KG1 (cell line): ENCODE data around the gene AOC3.

ENCODE experiments used
- DNase-seq: peaks from one replicate; lab custom pipeline; 2025; lab: John Stamatoyannopoulos, UW

AOC3 gene, protein sequence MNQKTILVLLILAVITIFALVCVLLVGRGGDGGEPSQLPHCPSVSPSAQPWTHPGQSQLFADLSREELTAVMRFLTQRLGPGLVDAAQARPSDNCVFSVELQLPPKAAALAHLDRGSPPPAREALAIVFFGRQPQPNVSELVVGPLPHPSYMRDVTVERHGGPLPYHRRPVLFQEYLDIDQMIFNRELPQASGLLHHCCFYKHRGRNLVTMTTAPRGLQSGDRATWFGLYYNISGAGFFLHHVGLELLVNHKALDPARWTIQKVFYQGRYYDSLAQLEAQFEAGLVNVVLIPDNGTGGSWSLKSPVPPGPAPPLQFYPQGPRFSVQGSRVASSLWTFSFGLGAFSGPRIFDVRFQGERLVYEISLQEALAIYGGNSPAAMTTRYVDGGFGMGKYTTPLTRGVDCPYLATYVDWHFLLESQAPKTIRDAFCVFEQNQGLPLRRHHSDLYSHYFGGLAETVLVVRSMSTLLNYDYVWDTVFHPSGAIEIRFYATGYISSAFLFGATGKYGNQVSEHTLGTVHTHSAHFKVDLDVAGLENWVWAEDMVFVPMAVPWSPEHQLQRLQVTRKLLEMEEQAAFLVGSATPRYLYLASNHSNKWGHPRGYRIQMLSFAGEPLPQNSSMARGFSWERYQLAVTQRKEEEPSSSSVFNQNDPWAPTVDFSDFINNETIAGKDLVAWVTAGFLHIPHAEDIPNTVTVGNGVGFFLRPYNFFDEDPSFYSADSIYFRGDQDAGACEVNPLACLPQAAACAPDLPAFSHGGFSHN

DNA sequence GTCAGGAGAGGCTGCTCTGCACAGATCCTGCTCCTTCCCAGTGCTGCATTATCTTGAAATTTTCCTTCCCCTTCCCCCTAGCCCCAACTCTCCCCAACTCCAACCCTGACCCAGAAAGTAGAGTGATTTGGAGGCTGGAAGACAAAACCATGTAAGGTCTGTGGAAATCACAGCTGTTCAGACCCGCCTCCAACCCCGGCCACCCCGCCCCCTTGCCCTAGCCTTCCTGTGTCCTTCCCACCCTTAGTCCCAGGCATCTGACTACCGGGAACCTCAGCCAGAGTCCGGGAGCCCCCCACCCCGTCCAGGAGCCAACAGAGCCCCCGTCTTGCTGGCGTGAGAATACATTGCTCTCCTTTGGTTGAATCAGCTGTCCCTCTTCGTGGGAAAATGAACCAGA is at the start of gene AOC3:
Gene AOC3 (plus strand): TSS at position 246 of the 400 bp plus-strand sequence. CDS start 145 bp downstream, at position 391.
- no peak for DNase-seq

DNA sequence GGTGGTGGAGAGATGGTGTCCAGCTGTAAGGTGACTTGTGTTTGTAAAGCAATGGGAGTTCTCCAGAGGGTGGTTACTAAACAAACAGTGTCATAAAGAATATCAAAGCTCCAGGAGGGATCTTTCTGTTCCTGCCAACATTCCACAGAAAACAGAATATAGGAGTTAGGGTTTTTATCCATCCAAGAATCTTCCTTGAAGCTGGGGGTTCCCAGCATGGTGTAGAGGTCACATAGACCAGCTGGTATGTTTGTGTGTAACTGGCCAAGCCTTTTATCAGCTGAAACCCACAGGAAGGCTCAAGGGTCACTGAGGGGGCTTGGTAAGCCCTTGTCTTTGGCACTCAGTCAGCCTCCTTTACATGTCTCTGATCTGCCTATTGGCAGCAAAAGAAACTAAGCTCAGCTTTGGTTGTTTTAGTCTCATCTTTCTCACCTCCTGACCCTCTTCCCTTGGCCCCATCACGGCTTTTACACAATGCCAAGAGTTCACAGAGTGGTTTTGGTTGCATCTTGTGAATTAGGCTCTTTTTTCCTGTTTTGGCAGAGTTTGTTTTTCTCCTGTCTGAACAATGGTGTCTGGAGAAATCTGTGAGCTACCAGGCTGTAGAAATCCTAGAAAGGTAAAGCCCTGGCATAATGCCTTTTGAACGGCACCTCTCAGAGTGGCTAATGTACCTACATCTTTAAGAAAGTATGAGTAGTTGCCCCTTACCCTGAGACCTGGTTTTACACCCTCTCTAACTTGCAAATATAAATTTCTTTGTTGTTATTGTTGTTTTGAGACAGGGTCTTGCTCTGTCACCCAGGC is 47.7 kb upstream of the AOC3 start:
- no peak for DNase-seq

GRCh38 chr17:42804918-42805367 is 46.1 kb upstream of the AOC3 start:
- DNase-seq: no peak

DNA sequence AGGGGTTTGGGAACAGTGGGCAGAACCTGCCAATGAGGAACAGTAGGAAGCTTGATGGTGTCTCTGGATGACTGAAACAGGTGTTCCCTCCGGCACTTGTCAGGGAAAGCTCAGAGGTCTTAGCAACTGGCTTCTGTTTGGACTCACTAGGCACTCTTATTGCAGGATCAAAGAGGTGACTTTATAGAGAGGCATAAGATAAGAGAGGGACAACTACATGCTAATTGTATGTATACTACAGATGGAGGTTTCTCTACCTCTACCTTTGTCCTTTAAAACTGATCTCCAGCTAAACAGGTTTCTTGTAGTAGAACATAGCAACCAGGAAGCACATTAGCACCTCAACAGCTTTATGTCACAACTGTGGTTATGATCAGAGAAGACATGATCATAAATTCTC is 44.8 kb upstream of the AOC3 start:
- DNase-seq: no peak

GRCh38 chr17:42809250-42809649 is 41.7 kb upstream of the AOC3 start:
- no peak for DNase-seq

DNA sequence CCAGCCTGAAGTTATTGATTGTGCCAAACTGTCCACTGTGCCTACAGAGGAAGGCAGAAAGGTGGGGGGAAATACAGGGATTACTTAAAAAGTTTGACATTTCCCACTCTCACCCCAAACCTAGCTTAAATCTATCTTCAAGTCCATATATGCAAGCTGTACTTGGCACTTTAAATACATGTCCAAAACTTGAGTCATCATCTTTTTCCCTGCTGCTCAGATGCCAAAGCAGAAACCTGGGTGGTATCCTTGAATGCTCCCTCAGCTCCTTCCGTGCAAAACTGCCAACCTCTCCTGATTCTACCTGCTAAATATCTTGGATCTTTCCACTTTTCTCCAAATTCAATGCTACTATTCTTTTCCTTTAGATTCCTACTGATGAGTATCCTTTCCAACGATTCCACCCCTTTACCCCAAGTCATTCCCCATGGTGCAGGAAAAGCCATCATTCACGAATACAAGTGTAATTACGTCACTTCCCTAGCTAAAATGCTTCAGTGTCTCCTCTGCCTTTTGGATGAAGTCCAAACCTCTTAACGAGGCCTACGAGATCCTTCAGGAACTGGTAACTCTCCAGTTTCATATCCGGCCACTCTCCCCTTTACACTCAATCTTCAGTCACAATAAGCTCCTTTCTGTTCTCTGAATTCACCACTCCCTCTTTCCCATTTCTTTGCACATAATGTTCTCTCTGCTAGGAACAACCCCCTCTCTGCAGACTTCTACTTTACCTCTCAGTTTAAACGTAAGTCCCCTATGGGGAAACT is 36.2 kb upstream of the AOC3 start:
- no peak for DNase-seq

GRCh38 chr17:42817866-42818265 is 33.1 kb upstream of the AOC3 start:
- no peak for DNase-seq

- DNase-seq: no peak
Measured at GRCh38 chr17:42818379-42818778, 32.6 kb upstream of the AOC3 start.

GRCh38 chr17:42819939-42820535 is 31.0 kb upstream of the AOC3 start:
- peak; percentile 31 for DNase-seq

- DNase-seq: no peak
Measured at GRCh38 chr17:42821176-42821575, 29.8 kb upstream of the AOC3 start.

DNA sequence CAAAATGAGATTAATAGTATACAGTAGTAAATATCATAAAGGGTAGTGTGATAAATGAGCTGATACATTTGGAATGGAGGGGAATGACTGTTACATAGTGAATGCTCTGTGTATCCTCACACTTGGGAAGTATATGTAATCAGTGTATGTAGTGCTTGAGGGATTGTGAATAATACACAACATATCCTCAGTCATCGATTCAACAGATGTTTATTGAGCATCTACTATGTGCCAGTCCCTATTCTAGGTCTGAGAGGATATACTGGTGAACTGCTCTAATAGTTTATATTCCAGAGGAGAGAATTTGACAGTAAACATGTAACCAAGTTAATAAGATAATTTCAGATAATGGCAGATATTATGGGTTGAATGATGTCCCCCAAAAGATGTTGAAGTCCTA is 23.5 kb upstream of the AOC3 start:
- no peak for DNase-seq

DNA sequence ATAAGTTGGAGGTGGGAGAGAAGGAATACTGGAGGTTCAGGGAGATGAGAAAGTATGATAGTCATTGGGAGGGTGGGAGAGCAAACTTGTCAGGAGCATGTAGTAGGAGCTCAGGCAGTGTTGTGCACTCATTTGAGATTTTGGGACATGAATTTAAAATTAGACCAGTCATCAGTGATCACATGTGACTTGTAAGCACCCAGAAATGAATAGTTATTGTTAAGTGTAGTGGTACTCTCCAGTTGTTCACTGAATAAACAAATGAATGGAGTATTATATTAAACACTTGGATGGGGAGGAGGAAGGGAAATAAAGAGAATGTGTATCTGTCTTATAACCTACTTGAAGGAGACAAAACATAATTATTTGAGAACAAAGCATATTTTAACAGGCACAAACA is 20.0 kb upstream of the AOC3 start:
- no peak for DNase-seq

DNA sequence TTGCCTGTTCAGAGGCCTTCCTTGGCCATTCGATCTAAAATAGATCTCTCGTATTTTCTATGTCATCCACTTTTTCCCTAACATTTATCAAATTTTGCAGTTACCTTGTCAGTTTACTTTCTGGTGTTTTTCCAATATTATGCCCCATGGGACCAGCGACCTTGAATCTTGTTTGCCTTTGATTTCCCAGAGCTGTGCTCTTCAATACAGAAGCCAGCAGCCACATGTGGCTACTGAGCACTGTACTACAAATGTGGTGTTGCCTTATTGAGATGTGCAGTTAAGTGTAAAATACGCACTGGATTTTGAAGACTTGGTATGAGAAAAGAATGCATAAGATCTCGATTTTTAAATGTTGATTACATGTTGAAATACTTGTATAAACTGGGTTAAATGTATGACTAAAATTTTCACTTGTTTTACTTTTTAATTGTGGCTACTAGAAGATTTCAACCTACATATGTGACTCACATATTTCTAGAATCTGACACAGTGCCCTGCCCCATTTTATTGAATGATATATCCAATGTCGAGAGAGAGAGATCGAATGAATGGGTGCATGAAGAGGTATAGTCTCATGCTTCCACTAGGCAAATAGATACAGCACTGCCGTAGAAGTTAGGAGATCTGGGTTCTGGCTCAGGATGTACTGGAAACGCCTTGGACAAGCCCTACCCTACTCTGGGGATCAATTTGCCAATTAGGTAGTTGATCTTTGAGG is 18.6 kb upstream of the AOC3 start:
- peak; percentile 69 for DNase-seq

GRCh38 chr17:42832934-42833766 is 17.8 kb upstream of the AOC3 start, which contains the start of gene PSME3:
PSME3 (plus strand) TSS chr17:42833397; CDS start chr17:42833632, 235 bp downstream.
- peak; percentile 94 for DNase-seq

DNA sequence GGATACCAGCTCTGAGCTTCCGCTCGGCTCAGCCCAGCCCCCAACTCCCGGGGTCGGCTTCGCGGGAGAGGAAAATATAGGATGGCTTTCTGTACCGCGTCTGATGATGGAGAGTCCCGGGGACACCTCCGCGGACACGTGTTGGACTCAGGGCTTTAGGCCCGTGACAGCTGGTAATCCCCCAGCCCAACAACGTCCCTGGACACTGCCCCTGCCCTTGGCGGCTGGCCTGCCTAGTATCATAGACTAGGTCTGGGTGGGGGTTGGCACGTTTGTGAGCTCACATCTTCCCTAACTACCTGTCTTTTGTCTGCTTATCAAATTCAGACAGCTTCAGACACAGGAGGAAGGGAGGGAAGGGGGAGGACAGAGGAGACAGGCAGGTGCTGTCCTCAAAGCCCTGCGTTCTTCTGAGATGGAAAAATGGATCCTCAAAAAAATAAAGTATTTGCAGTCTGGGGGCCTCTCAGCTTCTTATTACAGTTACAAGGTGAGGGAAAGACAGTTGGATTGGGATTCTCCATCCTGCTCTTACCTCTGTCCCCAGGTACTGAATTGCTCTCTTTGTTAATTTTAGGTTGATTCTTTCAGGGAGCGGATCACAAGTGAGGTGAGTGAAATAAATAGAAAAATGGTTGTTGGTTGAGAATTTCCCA is 17.1 kb upstream of the AOC3 start:
- no peak for DNase-seq

GRCh38 chr17:42835732-42836131 is 15.3 kb upstream of the AOC3 start:
- no peak for DNase-seq

- no peak for DNase-seq
Measured at GRCh38 chr17:42841975-42842685, 8.9 kb upstream of the AOC3 start.

DNA sequence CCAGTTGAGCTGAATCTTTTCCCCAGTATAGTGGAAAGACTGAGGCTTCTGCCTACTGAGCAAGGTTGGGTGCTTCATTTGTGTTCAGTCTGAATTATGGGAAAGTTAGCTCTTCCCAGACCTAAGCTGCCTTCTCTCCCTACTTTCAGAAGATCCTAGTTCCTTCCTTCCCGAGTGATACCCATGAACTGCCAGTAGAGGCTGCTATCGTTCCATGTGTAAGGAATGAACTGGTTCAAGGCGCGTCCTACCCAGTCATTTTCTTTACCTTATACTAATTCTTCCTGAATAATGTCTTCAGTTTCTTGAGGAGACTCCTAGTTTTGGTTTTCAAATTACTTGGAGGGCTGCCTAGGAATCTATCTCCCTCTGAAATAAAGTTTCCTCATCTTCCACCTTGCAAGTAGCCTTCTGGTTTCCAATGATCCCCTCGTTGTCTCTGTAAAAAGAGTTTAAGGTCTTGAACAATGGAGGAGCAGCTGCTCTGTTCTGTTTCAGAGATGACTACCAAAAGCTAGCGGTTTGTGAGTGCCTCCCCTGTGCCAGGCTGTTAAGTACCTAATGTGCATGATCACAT is 7.6 kb upstream of the AOC3 start:
- DNase-seq: no peak
